Stimulated activated CD4-positive, alpha-beta T cell treated with anti-CD3 and anti-CD28 coated beads, Interleukin-12 subunit alpha, Interleukin-12 subunit beta, amount 100 ng/mL, for 48 hours (primary cell): ENCODE measurements around the gene PDS5B.
A peak's percentile ranks its signal among the peaks of the same experiment; 100 is the strongest.
"Not testable (repeated sequence)": the region's sequence is repeated elsewhere in the genome, so short reads cannot be mapped to it uniquely, and the experiment has no call there.

ENCODE experiments used
- DNase-seq, 3 donors: peaks; one replicate each; pipeline ENCODE4 v3.0.0-alpha.2; 2020; ENCODE audit warnings: low read depth in 2 of 3, low spot score in 1 of 3

The PDS5B gene

GRCh38 chr13:32645854-32646253 lies 59.6 kb downstream of the PDS5B start:
- DNase-seq = peak; percentile 17 to 44 (median 21)

GRCh38 chr13:32647926-32648325 lies 61.7 kb downstream of the PDS5B start:
- no peak for DNase-seq

- DNase-seq = peak; percentile 49 to 67 (median 54)
Measured at GRCh38 chr13:32650705-32651311, 64.6 kb downstream of the PDS5B start.

GRCh38 chr13:32657309-32657708 lies 71.1 kb downstream of the PDS5B start:
- no peak for DNase-seq

GRCh38 chr13:32659736-32660135 lies 73.5 kb downstream of the PDS5B start:
- no peak for DNase-seq

GRCh38 chr13:32660227-32660626 lies 74.0 kb downstream of the PDS5B start:
- DNase-seq = no peak

- no peak for DNase-seq
Measured at GRCh38 chr13:32661685-32662084, 75.4 kb downstream of the PDS5B start.

GRCh38 chr13:32663660-32664059 lies 77.4 kb downstream of the PDS5B start:
- no peak for DNase-seq

- no peak for DNase-seq
Measured at GRCh38 chr13:32666990-32667571, 80.8 kb downstream of the PDS5B start.

GRCh38 chr13:32669030-32669646 lies 82.9 kb downstream of the PDS5B start:
- DNase-seq = peak in 1 of 3 donors; percentile 19

GRCh38 chr13:32674503-32674902 lies 88.3 kb downstream of the PDS5B start:
- no peak for DNase-seq

GRCh38 chr13:32676242-32676641 lies 90.0 kb downstream of the PDS5B start:
- DNase-seq = no peak

GRCh38 chr13:32682130-32682529 lies 95.9 kb downstream of the PDS5B start:
- DNase-seq = no peak

- no peak for DNase-seq
Measured at GRCh38 chr13:32682740-32683139, 96.5 kb downstream of the PDS5B start.

- no peak for DNase-seq
Measured at GRCh38 chr13:32687275-32687674, 101.0 kb downstream of the PDS5B start.

GRCh38 chr13:32695602-32696250 lies 109.5 kb downstream of the PDS5B start:
- DNase-seq = no peak

- DNase-seq = no peak
Measured at GRCh38 chr13:32707471-32707870, 121.2 kb downstream of the PDS5B start.

GRCh38 chr13:32713397-32713796 lies 127.1 kb downstream of the PDS5B start:
- no peak for DNase-seq

GRCh38 chr13:32716201-32716600 lies 129.9 kb downstream of the PDS5B start:
- not testable (repeated sequence) for DNase-seq

GRCh38 chr13:32720026-32720425 lies 133.8 kb downstream of the PDS5B start:
- no peak for DNase-seq

GRCh38 chr13:32721131-32722034 lies 135.1 kb downstream of the PDS5B start:
- not testable (repeated sequence) for DNase-seq
